Measurements from ENCODE around the gene SRC. TPM values are rescaled to one million over a fixed set of nuclear protein-coding genes. Genes with fewer than 3 reads are reported as not detected.

SRC gene
- polyA plus RNA-seq, 1 of the 3 experiments (the other 2 are of a cell fraction): 23.8 TPM

GRCh38 chr20:37359331-37359730 is 13.4 kb downstream of the SRC start:
- no peak overlapping the region for H2AFZ ChIP-seq (ENCODE audit: low read depth)
- H3K9me3 ChIP-seq: no peaks in the 10 kb centered on the region
- DNase-seq: peak; percentile 19
- H3K9ac ChIP-seq: no peak overlapping the region
- POLR2A ChIA-PET: interaction anchor here (0.8 kb wide), 1 partner anchor 26 kb away, joined by 4 read pairs; no protein-coding TSS in a partner anchor
- H3K36me3 ChIP-seq (replicated peaks in 1 of 2; ENCODE audit: control insufficient read depth in 1 of 2, insufficient read depth in 2 of 2, low read length in 1 of 2): no peaks in the 10 kb centered on the region
- peak overlapping the region in 1 of 2 experiments; percentile 65; a peak in 1 of 4 replicates for H3K27ac ChIP-seq (ENCODE audit: low read depth in 2 of 2, low read length in 1 of 2)
- H3F3A ChIP-seq (replicated peaks; ENCODE audit: insufficient read depth): no peaks in the 10 kb centered on the region
- H3K4me1 ChIP-seq (ENCODE audit: control insufficient read depth in 1 of 2, insufficient read depth in 2 of 2, low read depth in 1 of 2, low read length in 1 of 2): peaks cover 0 to 45% of the 10 kb centered on the region in 2 experiments; a peak in 2 of 4 replicates
- 87% methylated on average over 9 of the region's 9 CpGs for WGBS (ENCODE audit: low lambda C conversion rate)
- CTCF ChIA-PET: interaction anchor here (0.8 to 2.5 kb wide), 4 partner anchors 9 to 82 kb away, joined by 3 to 8 read pairs (median 3); no protein-coding TSS in a partner anchor
- no peaks in the 10 kb centered on the region for H3K27me3 ChIP-seq (ENCODE audit: insufficient read depth)
- peaks cover 81% of the 10 kb centered on the region for H4K20me1 ChIP-seq (ENCODE audit: insufficient read depth)
- TF ChIP-seq TCF12 (IDR thresholded peaks at IDR 0.05) (no peak), YY1 (IDR thresholded peaks at IDR 0.05; ENCODE audit: low read depth) (no peak), ZBTB33 (IDR thresholded peaks at IDR 0.05; ENCODE audit: borderline replicate concordance, low read depth) (no peak), USF1 (IDR thresholded peaks at IDR 0.05; ENCODE audit: borderline replicate concordance, low read depth) (no peak)
- no peak overlapping the region for H3K4me3 ChIP-seq (ENCODE audit: low read depth in 2 of 2, low read length in 1 of 2)
- no peak overlapping the region for H3K4me2 ChIP-seq
- peaks cover 68% of the 10 kb centered on the region for H3K79me2 ChIP-seq (ENCODE audit: insufficient read depth)
- no peaks in the 10 kb centered on the region for H3K9me2 ChIP-seq

- CTCF ChIA-PET: interaction anchor here (0.8 to 2.5 kb wide), 2 partner anchors 10 to 29 kb away, joined by 3 to 8 read pairs; no protein-coding TSS in a partner anchor
- H3K4me2 ChIP-seq: no peak overlapping the region
- 98% methylated on average over 5 of the region's 5 CpGs for WGBS (ENCODE audit: low lambda C conversion rate)
- TF ChIP-seq FOXJ3 (CRISPR knock-in tag; IDR thresholded peaks at IDR 0.05) (no peak), CHD2 (IDR thresholded peaks at IDR 0.05; ENCODE audit: low read length, partially characterized antibody) (no peak), IRF3 (IDR thresholded peaks at IDR 0.05; ENCODE audit: low read depth, low read length) (no peak), POLR2AphosphoS5 (IDR thresholded peaks at IDR 0.05; ENCODE audit: low read depth, low read length) (no peak), JUND (IDR thresholded peaks at IDR 0.05) (no peak), SMC3 (IDR thresholded peaks at IDR 0.05; ENCODE audit: low read depth, low read length) (no peak), NFIC (IDR thresholded peaks at IDR 0.05; ENCODE audit: borderline replicate concordance) (no peak), MEF2A (IDR thresholded peaks at IDR 0.05; ENCODE audit: borderline replicate concordance, low read depth) (no peak), RFX5 (IDR thresholded peaks at IDR 0.05; ENCODE audit: low read length) (no peak), NRF1 (IDR thresholded peaks at IDR 0.05; ENCODE audit: low read depth, low read length) (no peak), TEAD4 (IDR thresholded peaks at IDR 0.05; ENCODE audit: borderline replicate concordance, insufficient read depth) (no peak), USF2 (IDR thresholded peaks at IDR 0.05; ENCODE audit: borderline replicate concordance, low read depth, low read length) (no peak), GABPA (IDR thresholded peaks at IDR 0.05; ENCODE audit: low read depth) (no peak), EP300 (IDR thresholded peaks at IDR 0.05; ENCODE audit: borderline replicate concordance in 1 of 2, low read depth in 1 of 2, low read length in 1 of 2) (no peak), YY1 (IDR thresholded peaks at IDR 0.05; ENCODE audit: low read depth) (no peak), CTCF (IDR thresholded peaks at IDR 0.05) (no peak), SIN3A (IDR thresholded peaks at IDR 0.05; ENCODE audit: borderline replicate concordance, low read depth, low read length) (no peak)
- no peaks in the 10 kb centered on the region for H3F3A ChIP-seq (replicated peaks; ENCODE audit: insufficient read depth)
- no peak overlapping the region for H3K9ac ChIP-seq
- peaks cover 63% of the 10 kb centered on the region for H3K79me2 ChIP-seq (ENCODE audit: insufficient read depth)
- peaks cover 80% of the 10 kb centered on the region for H4K20me1 ChIP-seq (ENCODE audit: insufficient read depth)
- no peaks in the 10 kb centered on the region for H3K27me3 ChIP-seq (ENCODE audit: insufficient read depth)
- H3K9me3 ChIP-seq: no peaks in the 10 kb centered on the region
- H3K4me1 ChIP-seq (ENCODE audit: control insufficient read depth in 1 of 2, insufficient read depth in 2 of 2, low read depth in 1 of 2, low read length in 1 of 2): peaks cover 0 to 40% of the 10 kb centered on the region in 2 experiments; a peak in 2 of 4 replicates
- POLR2A ChIA-PET: no interaction called here
- H2AFZ ChIP-seq (ENCODE audit: low read depth): no peak overlapping the region
- no peaks in the 10 kb centered on the region for H3K9me2 ChIP-seq
- DNase-seq: no peak
- no peak overlapping the region; a peak in 1 of 4 replicates for H3K27ac ChIP-seq (ENCODE audit: low read depth in 2 of 2, low read length in 1 of 2)
- H3K36me3 ChIP-seq (replicated peaks in 1 of 2; ENCODE audit: control insufficient read depth in 1 of 2, insufficient read depth in 2 of 2, low read length in 1 of 2): no peaks in the 10 kb centered on the region
- H3K4me3 ChIP-seq (ENCODE audit: low read depth in 2 of 2, low read length in 1 of 2): no peak overlapping the region
These were observed 13.9 kb downstream of the SRC start for GRCh38 chr20:37359836-37360235.

All from SK-N-SH (cell line).